MM.1S (cell line): ENCODE data around the gene WDPCP.

Experiments
- EZH2 ChIP-seq: fragments of 300-600 bp; sonication (generic); optimal IDR thresholded peaks from 2 replicates; pipeline ENCODE3; 2017; ENCODE audit warnings: low read depth, mild to moderate bottlenecking, antibody characterized with exemption, low read length, mixed read lengths
- TF ChIP-seq, protein P1 (sequence below): fragments of 300-600 bp; sonication (generic); IDR thresholded peaks from 2 replicates; pipeline ENCODE4 v1.5.1; 2016; ENCODE audit warnings: antibody characterized with exemption, low read length, mixed read lengths

DNA sequence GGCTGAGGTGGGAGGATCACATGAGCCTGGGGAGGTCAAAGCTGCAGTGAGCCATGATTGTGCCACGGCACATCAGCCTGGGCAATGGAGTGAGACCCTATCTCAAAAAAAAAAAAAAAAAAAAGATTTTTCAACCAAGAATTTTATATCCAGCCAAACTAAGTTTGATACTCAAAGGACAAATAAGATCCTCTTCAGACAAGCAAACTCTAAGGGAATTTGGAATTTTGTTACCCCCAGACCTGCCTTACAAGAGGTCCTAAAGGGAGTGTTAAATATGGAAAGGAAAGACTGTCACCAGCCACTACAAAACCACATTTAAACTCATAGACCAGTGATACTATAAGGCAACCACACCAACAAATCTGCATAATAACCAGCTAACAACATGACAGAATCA lies 67.5 kb downstream of the WDPCP start:
- no peak for TF ChIP-seq EZH2
- TF ChIP-seq, protein P1, sequence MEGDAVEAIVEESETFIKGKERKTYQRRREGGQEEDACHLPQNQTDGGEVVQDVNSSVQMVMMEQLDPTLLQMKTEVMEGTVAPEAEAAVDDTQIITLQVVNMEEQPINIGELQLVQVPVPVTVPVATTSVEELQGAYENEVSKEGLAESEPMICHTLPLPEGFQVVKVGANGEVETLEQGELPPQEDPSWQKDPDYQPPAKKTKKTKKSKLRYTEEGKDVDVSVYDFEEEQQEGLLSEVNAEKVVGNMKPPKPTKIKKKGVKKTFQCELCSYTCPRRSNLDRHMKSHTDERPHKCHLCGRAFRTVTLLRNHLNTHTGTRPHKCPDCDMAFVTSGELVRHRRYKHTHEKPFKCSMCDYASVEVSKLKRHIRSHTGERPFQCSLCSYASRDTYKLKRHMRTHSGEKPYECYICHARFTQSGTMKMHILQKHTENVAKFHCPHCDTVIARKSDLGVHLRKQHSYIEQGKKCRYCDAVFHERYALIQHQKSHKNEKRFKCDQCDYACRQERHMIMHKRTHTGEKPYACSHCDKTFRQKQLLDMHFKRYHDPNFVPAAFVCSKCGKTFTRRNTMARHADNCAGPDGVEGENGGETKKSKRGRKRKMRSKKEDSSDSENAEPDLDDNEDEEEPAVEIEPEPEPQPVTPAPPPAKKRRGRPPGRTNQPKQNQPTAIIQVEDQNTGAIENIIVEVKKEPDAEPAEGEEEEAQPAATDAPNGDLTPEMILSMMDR = no peak
